IPS-18c (cell line): ENCODE results near the gene IGF2BP2.

Source experiments
- H3K4me3 ChIP-seq: 2 replicates; pipeline ENCODE4 v1.7.0; 2013; ENCODE audit warnings: low read depth, mild to moderate bottlenecking, low read length, moderate library complexity; ENCODE audit not compliant: insufficient read depth
- H3K9me3 ChIP-seq: one replicate; pipeline ENCODE4 v1.6.1; 2013; ENCODE audit warnings: mild to moderate bottlenecking, low read length, moderate library complexity; ENCODE audit not compliant: control insufficient read depth, insufficient read depth

Gene IGF2BP2

GRCh38 chr3:185730550-185730949 is 94.3 kb downstream of the IGF2BP2 start:
- Histone ChIP-seq H3K9me3 (no peaks in the 10 kb centered on the region), H3K4me3 (no peak overlapping the region)

- no peaks in the 10 kb centered on the region for H3K9me3 ChIP-seq
Measured at GRCh38 chr3:185729337-185730055, 95.3 kb downstream of the IGF2BP2 start.

GRCh38 chr3:185728630-185729336 is 96.1 kb downstream of the IGF2BP2 start:
- Histone ChIP-seq H3K9me3 (no peaks in the 10 kb centered on the region), H3K4me3 (no peak overlapping the region)

More at GRCh38 chr3:185729337-185730055, 95.3 kb downstream of the IGF2BP2 start:
- H3K4me3 ChIP-seq, result no peak overlapping the region

- no peaks in the 10 kb centered on the region for H3K9me3 ChIP-seq
- H3K4me3 ChIP-seq, result no peak overlapping the region
Measured at GRCh38 chr3:185727873-185728272, 97.0 kb downstream of the IGF2BP2 start.

GRCh38 chr3:185726254-185726967 is 98.4 kb downstream of the IGF2BP2 start:
- H3K9me3 ChIP-seq, result no peaks in the 10 kb centered on the region
- no peak overlapping the region for H3K4me3 ChIP-seq

GRCh38 chr3:185724761-185725160 is 100.1 kb downstream of the IGF2BP2 start:
- Histone ChIP-seq H3K9me3 (no peaks in the 10 kb centered on the region), H3K4me3 (no peak overlapping the region)

GRCh38 chr3:185724251-185724650 is 100.6 kb downstream of the IGF2BP2 start:
- Histone ChIP-seq H3K9me3 (no peaks in the 10 kb centered on the region), H3K4me3 (no peak overlapping the region)

- Histone ChIP-seq H3K4me3 (no peak overlapping the region), H3K9me3 (no peaks in the 10 kb centered on the region)
Measured at GRCh38 chr3:185722881-185723280, 102.0 kb downstream of the IGF2BP2 start.

- no peaks in the 10 kb centered on the region for H3K9me3 ChIP-seq
- no peak overlapping the region for H3K4me3 ChIP-seq
Measured at GRCh38 chr3:185721970-185722369, 102.9 kb downstream of the IGF2BP2 start.

- no peaks in the 10 kb centered on the region for H3K9me3 ChIP-seq
- no peak overlapping the region for H3K4me3 ChIP-seq
Measured at GRCh38 chr3:185720326-185720725, 104.5 kb downstream of the IGF2BP2 start.

- Histone ChIP-seq H3K9me3 (no peaks in the 10 kb centered on the region), H3K4me3 (no peak overlapping the region)
Measured at GRCh38 chr3:185718736-185719593, 105.9 kb downstream of the IGF2BP2 start.

- no peaks in the 10 kb centered on the region for H3K9me3 ChIP-seq
- H3K4me3 ChIP-seq, result no peak overlapping the region
Measured at GRCh38 chr3:185717627-185718402, 107.0 kb downstream of the IGF2BP2 start.

GRCh38 chr3:185717121-185717520 is 107.7 kb downstream of the IGF2BP2 start:
- no peak overlapping the region for H3K4me3 ChIP-seq
- H3K9me3 ChIP-seq, result no peaks in the 10 kb centered on the region

- Histone ChIP-seq H3K9me3 (no peaks in the 10 kb centered on the region), H3K4me3 (no peak overlapping the region)
Measured at GRCh38 chr3:185716436-185717108, 108.3 kb downstream of the IGF2BP2 start.

- H3K4me3 ChIP-seq, result peak overlapping the region; percentile 20; the same call in 1 of the 2 replicates
- H3K9me3 ChIP-seq, result no peaks in the 10 kb centered on the region
Measured at GRCh38 chr3:185715091-185715490, 109.8 kb downstream of the IGF2BP2 start.

- no peaks in the 10 kb centered on the region for H3K9me3 ChIP-seq
- no peak overlapping the region for H3K4me3 ChIP-seq
Measured at GRCh38 chr3:185714085-185714484, 110.8 kb downstream of the IGF2BP2 start.
